Activated CD4-positive, alpha-beta T cell treated with anti-CD3 and anti-CD28 coated beads for 36 hours (primary cell): Measurements from ENCODE around the gene GRB2. TPM values are rescaled to one million over a fixed set of nuclear protein-coding genes. Genes with fewer than 3 reads are reported as not detected.
"Not testable (repeated sequence)": the region's sequence is repeated elsewhere in the genome, so short reads cannot be mapped to it uniquely, and the experiment has no call there.

ENCODE experiments used
- ATAC-seq: fragments of 200-7000 bp; cut with Tn5 transposase; one replicate; pipeline ENCODE4 v1.10.0; 2021; ENCODE audit warnings: mild to moderate bottlenecking, moderate library complexity
- CTCF ChIA-PET: fragments of 350-600 bp; sonication (Branson Sonifier 250); formaldehyde crosslinking; loops from one replicate; lab custom pipeline; 2021; ENCODE audit warnings: antibody characterized with exemption; lab: Charles Lee
- POLR2A ChIA-PET: fragments of 350-600 bp; sonication (Branson Sonifier 250); formaldehyde crosslinking; loops from one replicate; lab custom pipeline; 2021; ENCODE audit warnings: antibody characterized with exemption, inconsistent platforms; lab: Charles Lee
- DNase-seq: peaks from one replicate; pipeline ENCODE4 v3.0.0-alpha.2; 2020
- H3K27ac Mint-ChIP-seq: one replicate; pipeline ENCODE4 v1.8.0; 2021; ENCODE audit warnings: mixed read lengths
- H3K27me3 Mint-ChIP-seq: one replicate; pipeline ENCODE4 v1.8.0; 2021; ENCODE audit warnings: mixed read lengths
- H3K36me3 Mint-ChIP-seq: one replicate; pipeline ENCODE4 v1.8.0; 2021; ENCODE audit warnings: low read depth, mixed read lengths
- H3K4me1 Mint-ChIP-seq: one replicate; pipeline ENCODE4 v1.8.0; 2021; ENCODE audit warnings: mixed read lengths
- H3K4me3 Mint-ChIP-seq: one replicate; pipeline ENCODE4 v1.8.0; 2021; ENCODE audit warnings: mild to moderate bottlenecking, moderate library complexity, mixed read lengths
- H3K9me3 Mint-ChIP-seq: one replicate; pipeline ENCODE4 v1.8.0; 2021; ENCODE audit warnings: low read depth, mixed read lengths
- intact Hi-C, 2 experiments: fragments of 100-400 bp; cut with DNase I in 1 of 2; cut with micrococcal nuclease in 1 of 2; formaldehyde crosslinking; loops; one replicate each; pipeline versions ENCODE4 v1.14.2 to v1.15.1; 2022 to 2024; cut with DNase I, micrococcal nuclease
- total RNA-seq, 2 experiments: library from RNA; stranded (reverse); gene quantifications; one replicate each; pipeline ENCODE4 v1.2.3, GENCODE V29; 2021

Gene GRB2
- total RNA-seq, 2 experiments from 2014 or later = 157 to 168 TPM

- H3K9me3 Mint-ChIP-seq = no peaks in the 10 kb centered on the region
- peaks cover 23% of the 10 kb centered on the region for H3K4me1 Mint-ChIP-seq
- ATAC-seq (no peak), DNase-seq (no peak)
- H3K36me3 Mint-ChIP-seq = peaks cover 7% of the 10 kb centered on the region
- H3K27me3 Mint-ChIP-seq = no peaks in the 10 kb centered on the region
- CTCF ChIA-PET = interaction anchor here (0.7 kb wide), 1 partner anchor 1892 kb away, joined by 4 read pairs; no protein-coding TSS in a partner anchor
- H3K27ac Mint-ChIP-seq = peak overlapping the region; percentile 27
- intact Hi-C loops = no loop called here
- no peak overlapping the region for H3K4me3 Mint-ChIP-seq
- POLR2A ChIA-PET = interaction anchor here (0.6 kb wide), 1 partner anchor 12 kb away, joined by 3 read pairs; no protein-coding TSS in a partner anchor
Observed at GRCh38 chr17:75313941-75314551, 91.4 kb downstream of the GRB2 start.

DNA sequence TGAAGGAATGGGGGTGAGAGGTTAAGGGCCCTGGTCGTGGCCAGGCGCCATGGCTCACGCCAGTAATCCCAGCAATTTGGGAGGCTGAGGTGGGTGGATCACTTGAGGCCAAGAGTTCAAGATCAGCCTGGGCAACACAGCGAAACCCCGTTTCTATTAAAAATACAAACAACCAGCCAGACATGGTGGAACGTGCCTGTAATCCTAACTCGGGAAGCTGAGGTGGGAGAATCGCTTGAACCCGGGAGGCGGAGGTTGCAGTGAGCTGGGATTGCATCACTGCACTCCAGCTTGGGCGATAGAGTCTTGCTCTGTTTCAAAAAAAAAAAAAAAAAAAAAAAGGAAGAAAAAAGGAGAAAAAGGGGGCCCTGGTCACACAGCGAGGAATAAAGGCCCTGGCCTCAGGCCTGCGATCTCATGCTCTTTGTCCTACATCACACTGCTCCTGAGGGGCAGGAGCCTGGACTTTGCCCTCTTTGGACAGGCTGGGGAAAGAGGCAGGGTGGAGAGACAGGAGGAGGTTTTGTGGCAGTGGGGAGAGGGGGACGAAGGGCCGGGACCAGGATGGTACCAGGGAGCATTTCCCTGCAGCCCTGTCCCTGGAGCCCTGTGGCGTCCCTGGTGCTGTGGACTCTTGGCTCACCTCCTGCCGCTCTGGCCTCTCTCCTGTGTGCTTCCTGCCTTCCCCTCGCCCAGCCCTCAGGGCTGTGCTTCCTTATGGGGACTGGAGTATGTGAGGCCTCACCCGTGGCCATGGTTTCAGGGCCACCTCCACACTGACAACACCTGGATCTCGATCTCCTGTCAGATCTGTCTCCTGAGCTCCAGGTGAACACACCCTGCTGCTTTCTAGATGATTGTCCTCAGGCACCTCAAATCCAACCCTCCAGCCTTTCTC, 96.5 kb downstream of the GRB2 start:
- intact Hi-C loops = no loop called here
- peaks cover 7% of the 10 kb centered on the region for H3K4me1 Mint-ChIP-seq
- CTCF ChIA-PET = interaction anchor here (1.2 to 1.4 kb wide), 2 partner anchors 14 to 103 kb away, joined by 4 to 6 read pairs; no protein-coding TSS in a partner anchor
- H3K27ac Mint-ChIP-seq = no peak overlapping the region
- no peaks in the 10 kb centered on the region for H3K36me3 Mint-ChIP-seq
- POLR2A ChIA-PET = no interaction called here
- H3K27me3 Mint-ChIP-seq = no peaks in the 10 kb centered on the region
- no peak for ATAC-seq
- no peak overlapping the region for H3K4me3 Mint-ChIP-seq
- DNase-seq = no peak
- H3K9me3 Mint-ChIP-seq = no peaks in the 10 kb centered on the region

DNA sequence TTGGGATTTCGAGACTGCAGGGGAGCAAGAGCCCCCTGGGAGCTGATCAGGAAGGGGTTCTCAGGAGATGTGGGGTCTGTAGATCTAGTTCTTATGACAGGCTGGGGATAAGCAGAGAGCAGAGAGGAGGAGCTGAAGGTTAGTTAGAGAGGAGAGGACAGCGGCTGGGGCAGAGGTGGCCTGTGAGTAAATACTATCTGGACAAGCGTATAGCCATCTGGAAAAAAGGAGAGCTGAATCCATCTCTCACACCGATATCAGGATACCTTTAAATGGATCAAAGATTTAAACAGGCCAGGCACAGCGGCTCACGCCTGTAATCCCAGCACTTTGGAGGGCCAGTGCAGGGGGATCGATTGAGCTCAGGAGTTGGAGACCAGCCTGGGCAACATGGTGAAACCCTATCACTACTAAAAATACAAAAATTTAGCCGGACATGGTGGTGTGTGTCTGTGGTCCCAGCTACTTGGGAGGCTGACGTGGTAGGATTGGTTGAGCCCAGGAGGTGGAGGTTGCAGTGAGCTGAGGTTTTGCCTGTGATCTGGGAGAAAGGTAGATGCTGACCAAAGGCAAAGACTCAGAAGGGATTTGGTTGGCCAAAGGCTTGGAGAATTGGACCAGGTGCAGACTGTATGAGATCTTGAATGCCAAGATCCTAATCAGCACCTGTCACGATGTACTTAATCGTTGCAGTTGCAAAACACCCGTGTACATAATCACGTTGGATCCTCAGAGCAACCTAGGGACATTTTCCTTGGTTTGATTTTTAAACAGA, 97.3 kb downstream of the GRB2 start:
- no peak overlapping the region for H3K27ac Mint-ChIP-seq
- POLR2A ChIA-PET = interaction anchor here (0.7 kb wide), 1 partner anchor 38 kb away, joined by 5 read pairs; no protein-coding TSS in a partner anchor

GRCh38 chr17:75301502-75302206, 103.8 kb downstream of the GRB2 start:
- Mint-ChIP-seq H3K4me1 (peaks cover 14% of the 10 kb centered on the region), H3K9me3 (no peaks in the 10 kb centered on the region), H3K4me3 (no peak overlapping the region), H3K36me3 (no peaks in the 10 kb centered on the region), H3K27ac (no peak overlapping the region), H3K27me3 (no peaks in the 10 kb centered on the region)
- ChIA-PET POLR2A (interaction anchor here (0.6 kb wide), 1 partner anchor 12 kb away, joined by 3 read pairs; no protein-coding TSS in a partner anchor), CTCF (interaction anchor here (1.2 to 2.5 kb wide), 2 partner anchors 21 to 95 kb away, joined by 4 to 13 read pairs; no protein-coding TSS in a partner anchor)
- ATAC-seq (no peak), DNase-seq (no peak)
- intact Hi-C loops = no loop called here

More for the DNA sequence above, 97.3 kb downstream of the GRB2 start:
- ATAC-seq (no peak), DNase-seq (no peak)
- H3K36me3 Mint-ChIP-seq = no peaks in the 10 kb centered on the region
- no peaks in the 10 kb centered on the region for H3K27me3 Mint-ChIP-seq
- CTCF ChIA-PET = interaction anchor here (1.0 to 1.4 kb wide), 3 partner anchors 8 to 104 kb away, joined by 3 to 6 read pairs (median 4); no protein-coding TSS in a partner anchor
- H3K4me1 Mint-ChIP-seq = peaks cover 2% of the 10 kb centered on the region
- H3K9me3 Mint-ChIP-seq = no peaks in the 10 kb centered on the region
- no peak overlapping the region for H3K4me3 Mint-ChIP-seq
- intact Hi-C loops = no loop called here

DNA sequence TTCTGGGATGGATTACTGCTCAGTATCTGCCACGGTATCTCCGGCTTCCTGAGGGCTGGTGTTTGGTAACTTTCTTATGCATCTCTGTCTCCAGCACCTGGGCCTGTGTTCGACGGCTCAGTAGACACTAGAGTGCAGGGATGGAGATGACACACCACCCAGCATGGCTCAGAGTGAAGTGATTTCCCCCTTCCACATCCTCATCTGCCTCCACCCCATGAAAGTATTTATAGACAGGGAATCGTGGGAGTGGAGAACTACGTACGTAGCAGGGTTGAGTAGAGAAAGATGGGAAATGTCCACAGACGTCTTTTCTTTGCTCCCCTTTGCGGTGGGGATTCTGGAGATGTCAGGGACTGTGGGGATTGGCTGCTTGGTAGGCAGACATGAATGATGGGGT, 104.4 kb downstream of the GRB2 start:
- H3K36me3 Mint-ChIP-seq = no peaks in the 10 kb centered on the region
- intact Hi-C loops = no loop called here
- CTCF ChIA-PET = interaction anchor here (2.5 kb wide), 1 partner anchor 21 kb away, joined by 13 read pairs; no protein-coding TSS in a partner anchor
- H3K27ac Mint-ChIP-seq = no peak overlapping the region
- H3K27me3 Mint-ChIP-seq = no peaks in the 10 kb centered on the region
- DNase-seq = no peak
- no peak for ATAC-seq
- H3K4me3 Mint-ChIP-seq = no peak overlapping the region
- peaks cover 18% of the 10 kb centered on the region for H3K4me1 Mint-ChIP-seq
- H3K9me3 Mint-ChIP-seq = no peaks in the 10 kb centered on the region
- POLR2A ChIA-PET = no interaction called here

DNA sequence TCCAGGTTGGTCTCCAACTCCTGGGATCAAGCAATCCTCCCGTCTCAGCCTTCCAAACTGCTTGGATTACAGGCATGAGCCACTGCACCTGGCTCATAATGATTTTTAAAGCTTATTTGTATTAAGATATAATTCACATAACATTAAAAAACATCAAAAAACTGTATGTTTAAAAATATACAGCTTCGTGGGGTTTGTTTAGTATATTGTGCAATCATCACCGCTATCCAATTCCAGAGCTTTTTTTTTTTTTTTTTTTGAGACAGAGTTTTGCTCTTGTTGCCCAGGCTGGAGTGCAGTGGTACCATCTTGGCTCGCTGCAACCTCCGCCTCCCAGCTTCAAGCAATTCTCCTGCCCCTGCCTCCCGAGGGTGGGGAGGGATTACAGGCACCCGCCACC, 105.2 kb downstream of the GRB2 start:
- DNase-seq = no peak
- intact Hi-C loops = no loop called here
- Mint-ChIP-seq H3K36me3 (no peaks in the 10 kb centered on the region), H3K9me3 (no peaks in the 10 kb centered on the region), H3K27ac (no peak overlapping the region), H3K27me3 (no peaks in the 10 kb centered on the region), H3K4me1 (peaks cover 25% of the 10 kb centered on the region), H3K4me3 (no peak overlapping the region)
- CTCF ChIA-PET = interaction anchor here (0.6 to 2.5 kb wide), 4 partner anchors 22 to 283 kb away, joined by 3 to 13 read pairs (median 4); no protein-coding TSS in a partner anchor
- POLR2A ChIA-PET = no interaction called here
- ATAC-seq = no peak

- DNase-seq = peak; percentile 57
- Mint-ChIP-seq H3K9me3 (no peaks in the 10 kb centered on the region), H3K4me1 (peaks cover 43% of the 10 kb centered on the region), H3K36me3 (no peaks in the 10 kb centered on the region), H3K27me3 (no peaks in the 10 kb centered on the region), H3K27ac (peak overlapping the region; percentile 92), H3K4me3 (peak overlapping the region; percentile 5)
- intact Hi-C loops = loop anchor here (1.0 to 2.0 kb wide), 2 partner anchors 45 to 110 kb away; partner anchors contain the start of gene GRB2 (in 1 of the 2)
- POLR2A ChIA-PET = interaction anchor here (0.6 to 1.0 kb wide), 6 partner anchors 18 to 496 kb away, joined by 3 to 7 read pairs (median 4); no protein-coding TSS in a partner anchor
- CTCF ChIA-PET = interaction anchor here (0.5 to 1.5 kb wide), 12 partner anchors 21 to 599 kb away, joined by 3 to 8 read pairs (median 3); partner anchors contain the start of genes GGA3, MIF4GD, MRPS7 and TMEM94
- ATAC-seq = peak; percentile 83
Observed at GRCh38 chr17:75295201-75296158, 110.0 kb downstream of the GRB2 start.

DNA sequence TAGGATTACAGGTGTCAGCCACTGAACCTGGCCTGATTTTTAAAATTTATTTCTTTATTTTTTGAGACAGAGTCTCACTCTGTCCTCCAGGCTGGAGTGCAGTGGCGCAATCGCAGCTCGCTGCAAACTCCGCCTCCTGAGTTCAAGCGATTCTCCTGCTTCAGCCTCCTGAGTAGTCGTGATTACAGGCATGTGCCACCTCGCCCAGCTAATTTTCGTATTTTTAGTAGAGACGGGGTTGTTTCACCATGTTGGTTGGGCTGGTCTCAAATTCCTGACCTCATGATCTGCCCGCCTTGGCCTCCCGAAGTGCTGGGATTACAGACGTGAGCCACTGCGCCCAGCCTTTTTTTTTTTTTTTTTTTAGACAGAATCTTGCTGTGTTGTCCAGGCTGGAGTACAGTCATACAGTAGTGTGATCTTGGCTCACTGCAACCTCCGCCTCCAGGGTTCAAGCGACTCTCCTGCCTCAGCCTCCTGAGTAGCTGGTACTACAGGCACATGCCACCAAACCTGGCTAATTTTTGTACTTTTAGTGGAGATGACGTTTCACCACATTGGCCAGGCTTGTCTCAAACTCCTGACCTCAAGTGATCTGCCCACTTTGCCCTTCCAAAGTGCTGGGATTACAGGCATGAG, 112.5 kb downstream of the GRB2 start:
- CTCF ChIA-PET = interaction anchor here (0.7 to 1.4 kb wide), 4 partner anchors 22 to 136 kb away, joined by 3 to 7 read pairs (median 3); partner anchors contain the start of gene MIF4GD
- H3K9me3 Mint-ChIP-seq, POLR2A ChIA-PET, DNase-seq, intact Hi-C loops, H3K4me3 Mint-ChIP-seq, H3K36me3 Mint-ChIP-seq, H3K27me3 Mint-ChIP-seq, ATAC-seq: not testable (repeated sequence)
- Mint-ChIP-seq H3K27ac (peak overlapping the region; percentile 25), H3K4me1 (peaks cover 47% of the 10 kb centered on the region)

DNA sequence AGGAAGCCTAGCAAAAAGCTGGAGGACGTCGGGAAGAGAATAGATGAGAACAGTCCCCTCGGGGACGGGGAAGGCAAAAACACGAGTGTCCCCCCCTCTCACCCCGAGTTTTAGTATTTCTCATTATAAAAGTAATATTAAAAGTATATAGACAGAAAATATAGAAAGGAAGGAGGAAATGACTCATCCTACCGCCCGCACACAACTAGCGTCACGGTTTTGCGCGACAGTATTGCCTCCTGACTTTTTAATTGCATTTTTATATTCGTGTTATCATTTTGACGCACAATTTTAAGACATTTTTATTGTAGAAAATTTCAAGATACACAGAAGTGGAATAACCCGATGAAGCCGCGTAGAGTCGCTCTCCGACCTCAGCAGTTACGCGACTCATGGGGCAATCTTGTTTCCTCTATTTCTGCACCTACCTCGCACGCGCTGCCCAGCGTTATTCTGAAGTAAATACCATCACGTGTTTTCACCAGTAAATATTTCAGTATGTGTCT, 115.6 kb downstream of the GRB2 start:
- H3K9me3 Mint-ChIP-seq = no peaks in the 10 kb centered on the region
- intact Hi-C loops = loop anchor here (1.0 to 5.0 kb wide), 20 partner anchors 7 to 565 kb away; partner anchors contain the start of genes GGA3 (in 2 of the 2), MIF4GD (in 2 of the 2), MRPS7 (in 2 of the 2) and ATP5PD (in 1 of the 2)
- CTCF ChIA-PET = interaction anchor here (0.7 to 2.4 kb wide), 24 partner anchors 8 to 533 kb away, joined by 3 to 37 read pairs (median 6); partner anchors contain the start of genes FDXR, GGA3, GRB2 and MIF4GD
- peaks cover 30% of the 10 kb centered on the region for H3K36me3 Mint-ChIP-seq
- H3K27me3 Mint-ChIP-seq = no peaks in the 10 kb centered on the region
- H3K27ac Mint-ChIP-seq = peak overlapping the region; percentile 100
- POLR2A ChIA-PET = interaction anchor here (0.6 to 2.6 kb wide), 14 partner anchors 17 to 166 kb away, joined by 4 to 27 read pairs (median 5); partner anchors contain the start of genes GGA3, GRB2, JPT1 and MIF4GD
- peaks cover 34% of the 10 kb centered on the region for H3K4me1 Mint-ChIP-seq
- peak overlapping the region; percentile 86 for H3K4me3 Mint-ChIP-seq
- ATAC-seq (peak; percentile 21), DNase-seq (peak; percentile 86)
